GM23338 (cell line): ENCODE data around the gene CNST. TPM values are rescaled to one million over a fixed set of nuclear protein-coding genes. Genes with fewer than 3 reads are reported as not detected.

Experiments
- ATAC-seq: fragments of 200-7000 bp; cut with Tn5 transposase; 3 replicates; pipeline ENCODE4 v1.9.1; 2020
- DNase-seq: peaks from one replicate; pipeline ENCODE4 v3.0.0-alpha.2; 2015; ENCODE audit warnings: low spot score
- H2AFZ ChIP-seq: fragments of 200-600 bp; sonication (generic); 2 replicates; pipeline ENCODE4 v1.8.0; 2016; ENCODE audit warnings: antibody characterized with exemption, mild to moderate bottlenecking, moderate library complexity
- H3F3A ChIP-seq: fragments of 200-600 bp; sonication (generic); replicated peaks from 2 replicates; pipeline ENCODE4 v1.8.0; 2017; ENCODE audit warnings: antibody characterized with exemption, mixed run types, low read depth
- H3K27ac ChIP-seq: fragments of 200-600 bp; sonication (generic); 2 replicates; pipeline ENCODE4 v1.6.1; 2016; ENCODE audit warnings: low read depth
- H3K27me3 ChIP-seq: fragments of 200-600 bp; sonication (generic); 2 replicates; pipeline ENCODE4 v1.8.0; 2016; ENCODE audit warnings: mild to moderate bottlenecking, mixed run types, moderate library complexity; ENCODE audit not compliant: insufficient read depth
- H3K36me3 ChIP-seq: fragments of 200-600 bp; sonication (generic); 2 replicates; pipeline ENCODE4 v1.8.0; 2016; ENCODE audit warnings: mild to moderate bottlenecking; ENCODE audit not compliant: insufficient read depth
- H3K4me1 ChIP-seq: fragments of 200-600 bp; sonication (generic); 2 replicates; pipeline ENCODE4 v1.8.0; 2016; ENCODE audit warnings: mild to moderate bottlenecking, moderate library complexity; ENCODE audit not compliant: insufficient read depth
- H3K4me2 ChIP-seq: fragments of 200-600 bp; sonication (generic); 2 replicates; pipeline ENCODE4 v1.7.1; 2017; ENCODE audit warnings: mixed run types
- H3K4me3 ChIP-seq: fragments of 200-600 bp; sonication (generic); 2 replicates; pipeline ENCODE4 v1.6.1; 2016; ENCODE audit warnings: mixed run types
- H3K79me2 ChIP-seq: fragments of 200-600 bp; sonication (generic); replicated peaks from 2 replicates; pipeline ENCODE4 v1.8.0; 2017; ENCODE audit warnings: mild to moderate bottlenecking; ENCODE audit not compliant: insufficient read depth
- H3K9me2 ChIP-seq: fragments of 200-600 bp; sonication (generic); 2 replicates; pipeline ENCODE4 v1.8.0; 2017; ENCODE audit not compliant: insufficient read depth
- H4K20me1 ChIP-seq: fragments of 200-600 bp; sonication (generic); replicated peaks from 2 replicates; pipeline ENCODE4 v1.8.0; 2017; ENCODE audit warnings: mild to moderate bottlenecking; ENCODE audit not compliant: insufficient read depth
- H3K27ac Mint-ChIP-seq: 2 replicates; pipeline ENCODE4 v1.8.0; 2020; ENCODE audit warnings: inconsistent platforms, mild to moderate bottlenecking, moderate library complexity, mixed read lengths
- H3K27me3 Mint-ChIP-seq: 3 replicates; pipeline ENCODE4 v1.8.0; 2022; ENCODE audit warnings: low read depth, mild to moderate bottlenecking, moderate library complexity, mixed read lengths, inconsistent platforms; ENCODE audit not compliant: insufficient read depth, poor library complexity
- H3K36me3 Mint-ChIP-seq: 3 replicates; pipeline ENCODE4 v1.8.0; 2021; ENCODE audit warnings: low read depth, mild to moderate bottlenecking, inconsistent platforms, moderate library complexity, mixed read lengths
- H3K4me1 Mint-ChIP-seq: 3 replicates; pipeline ENCODE4 v1.8.0; 2020; ENCODE audit warnings: mild to moderate bottlenecking, inconsistent platforms, mixed read lengths
- H3K4me3 Mint-ChIP-seq: 3 replicates; pipeline ENCODE4 v1.8.0; 2021; ENCODE audit warnings: moderate library complexity, mild to moderate bottlenecking, inconsistent platforms, mixed read lengths
- H3K9me3 Mint-ChIP-seq: 3 replicates; pipeline ENCODE4 v1.8.0; 2020; ENCODE audit warnings: moderate library complexity, mild to moderate bottlenecking, inconsistent platforms, mixed read lengths
- CREB1 ChIP-seq: fragments of 250-450 bp; sonication (Bioruptor Pico); IDR thresholded peaks from 2 replicates; pipeline ENCODE4 v1.5.0; 2020; ENCODE audit warnings: low read depth, mild to moderate bottlenecking, moderate library complexity
- ETS1 ChIP-seq: IDR thresholded peaks from 2 replicates; pipeline ENCODE4 v1.6.1; 2016; ENCODE audit warnings: antibody characterized with exemption
- NANOG ChIP-seq: IDR thresholded peaks from 2 replicates; pipeline ENCODE4 v1.6.1; 2016; ENCODE audit warnings: antibody characterized with exemption, borderline replicate concordance
- REST ChIP-seq: IDR thresholded peaks from one replicate; pipeline ENCODE4 v1.6.1; 2018; ENCODE audit warnings: antibody characterized with exemption; ENCODE audit not compliant: unreplicated experiment
- ZNF331 ChIP-seq: fragments of 250-450 bp; sonication (Bioruptor Pico); IDR thresholded peaks from 2 replicates; pipeline ENCODE4 v1.5.0; 2020; ENCODE audit warnings: low read depth, mild to moderate bottlenecking, moderate library complexity
- ZNF462 ChIP-seq: fragments of 250-450 bp; sonication (Bioruptor Pico); IDR thresholded peaks from 2 replicates; pipeline ENCODE4 v1.5.0; 2020; ENCODE audit warnings: mild to moderate bottlenecking, moderate library complexity
- polyA plus RNA-seq: library from polyadenylated mRNA; unstranded; fragments of >200 nt; fragmentation: Nextera tagmentation; extraction: Ambion mirVana; gene quantifications from 2 replicates; pipeline ENCODE4 v1.2.1, GENCODE V29; 2016
- total RNA-seq: library from RNA; depleted of rRNA; stranded (reverse); fragments of >200 nt; shearing (Covaris generic); gene quantifications from 2 replicates; pipeline ENCODE4 v1.2.3, GENCODE V29; 2014

Gene CNST
- total and polyA plus RNA-seq, 2 experiments from 2014 or later = 8.1 to 17.6 TPM

- TF ChIP-seq ZNF462 (CRISPR knock-in tag) (no peak), ETS1 (no peak), NANOG (no peak), CREB1 (CRISPR knock-in tag) (no peak)
Observed at GRCh38 chr1:246526915-246527314, 39.3 kb upstream of the CNST start (continued).

- Mint-ChIP-seq H3K4me1 (no peaks in the 10 kb centered on the region; the same call in 2 of the 3 replicates), H3K4me3 (no peak overlapping the region), H3K27ac (no peak overlapping the region), H3K27me3 (peaks cover 3% of the 10 kb centered on the region), H3K9me3 (peaks cover 53% of the 10 kb centered on the region), H3K36me3 (peaks cover 11% of the 10 kb centered on the region; the same call in 2 of the 3 replicates)
- H3K27me3 ChIP-seq = no peaks in the 10 kb centered on the region
- DNase-seq (no peak), ATAC-seq (no peak)
- no peaks in the 10 kb centered on the region for H3K4me1 ChIP-seq
- no peaks in the 10 kb centered on the region for H3K79me2 ChIP-seq
- no peaks in the 10 kb centered on the region for H4K20me1 ChIP-seq
- no peak for TF ChIP-seq ZNF331 (CRISPR knock-in tag)
- TF ChIP-seq REST = no peak
- TF ChIP-seq NANOG = no peak
- H3K27ac ChIP-seq = no peak overlapping the region
- no peak overlapping the region for H3K4me3 ChIP-seq
- H3K4me2 ChIP-seq = no peak overlapping the region
- no peaks in the 10 kb centered on the region for H3F3A ChIP-seq
- H3K36me3 ChIP-seq = no peaks in the 10 kb centered on the region
- no peaks in the 10 kb centered on the region for H3K9me2 ChIP-seq
- H2AFZ ChIP-seq = peak overlapping the region; percentile 28; the same call in 1 of the 2 replicates
Observed at GRCh38 chr1:246527402-246528088, 38.7 kb upstream of the CNST start.
